Thyroid gland (tissue), 4 donors: Measurements from ENCODE around the gene PKHD1. TPM values are rescaled to one million over a fixed set of nuclear protein-coding genes. Genes with fewer than 3 reads are reported as not detected.
A peak's percentile ranks its signal among the peaks of the same experiment; 100 is the strongest.

ENCODE experiments used
- DNase-seq, 2 donors: peaks; one replicate each; pipeline ENCODE4 v3.0.0-alpha.2; 2019
- H3K27ac ChIP-seq, 3 donors: fragments of 200-600 bp; sonication (generic); 1 replicate in 2 of 3; 2 replicates in 1 of 3; pipeline ENCODE4 v1.5.1; 2016 to 2019; ENCODE audit warnings: mild to moderate bottlenecking in 1 of 3, moderate library complexity in 1 of 3
- H3K27me3 ChIP-seq: fragments of 200-600 bp; sonication (generic); one replicate; pipeline ENCODE4 v1.5.1; 2019
- H3K36me3 ChIP-seq, 2 donors: fragments of 200-600 bp; sonication (generic); one replicate each; pipeline ENCODE4 v1.5.1; 2016 to 2019
- H3K4me1 ChIP-seq, 2 donors: fragments of 200-600 bp; sonication (generic); one replicate each; pipeline ENCODE4 v1.5.1; 2017 to 2019
- H3K4me3 ChIP-seq, 3 donors: fragments of 200-600 bp; sonication (generic); replicated peaks in 1 of 3; 1 replicate in 2 of 3; 2 replicates in 1 of 3; pipeline ENCODE4 v1.5.1; 2016; ENCODE audit warnings: mild to moderate bottlenecking in 1 of 3
- H3K9me3 ChIP-seq: fragments of 200-600 bp; sonication (generic); one replicate; pipeline ENCODE4 v1.5.1; 2017
- POLR2A ChIP-seq, 2 donors: fragments of 450-650 bp; IDR thresholded peaks; one replicate each; pipeline ENCODE4 v1.6.1; 2017; ENCODE audit warnings: antibody characterized with exemption in 2 of 2, mild to moderate bottlenecking in 2 of 2, moderate library complexity in 1 of 2
- WGBS, 2 donors: methylation state at CpG; one replicate each; pipeline ENCODE4 v1.1.5; 2017; 5-methylcytosine and 5-hydroxymethylcytosine counted together
- intact Hi-C: fragments of 100-400 bp; cut with DNase I; formaldehyde crosslinking; loops from one replicate; pipeline ENCODE4 v1.15.1; 2023
- total RNA-seq, 4 donors: library from RNA; depleted of rRNA; stranded (reverse); fragments of >200 nt; gene quantifications; one replicate each; pipeline ENCODE4 v1.2.3, GENCODE V29; 2016
- TF ChIP-seq, protein P1 (sequence below), 6 experiments: fragments of 200-600 bp in 3 of 6; fragments of 450-650 bp in 3 of 6; sonication (generic) in 3 of 6; IDR thresholded peaks; one replicate each; pipeline ENCODE4 v1.5.1; 2016 to 2019; ENCODE audit warnings: antibody characterized with exemption in 6 of 6, mild to moderate bottlenecking in 2 of 6, inconsistent platforms in 1 of 6, moderate library complexity in 1 of 6

The PKHD1 gene, protein sequence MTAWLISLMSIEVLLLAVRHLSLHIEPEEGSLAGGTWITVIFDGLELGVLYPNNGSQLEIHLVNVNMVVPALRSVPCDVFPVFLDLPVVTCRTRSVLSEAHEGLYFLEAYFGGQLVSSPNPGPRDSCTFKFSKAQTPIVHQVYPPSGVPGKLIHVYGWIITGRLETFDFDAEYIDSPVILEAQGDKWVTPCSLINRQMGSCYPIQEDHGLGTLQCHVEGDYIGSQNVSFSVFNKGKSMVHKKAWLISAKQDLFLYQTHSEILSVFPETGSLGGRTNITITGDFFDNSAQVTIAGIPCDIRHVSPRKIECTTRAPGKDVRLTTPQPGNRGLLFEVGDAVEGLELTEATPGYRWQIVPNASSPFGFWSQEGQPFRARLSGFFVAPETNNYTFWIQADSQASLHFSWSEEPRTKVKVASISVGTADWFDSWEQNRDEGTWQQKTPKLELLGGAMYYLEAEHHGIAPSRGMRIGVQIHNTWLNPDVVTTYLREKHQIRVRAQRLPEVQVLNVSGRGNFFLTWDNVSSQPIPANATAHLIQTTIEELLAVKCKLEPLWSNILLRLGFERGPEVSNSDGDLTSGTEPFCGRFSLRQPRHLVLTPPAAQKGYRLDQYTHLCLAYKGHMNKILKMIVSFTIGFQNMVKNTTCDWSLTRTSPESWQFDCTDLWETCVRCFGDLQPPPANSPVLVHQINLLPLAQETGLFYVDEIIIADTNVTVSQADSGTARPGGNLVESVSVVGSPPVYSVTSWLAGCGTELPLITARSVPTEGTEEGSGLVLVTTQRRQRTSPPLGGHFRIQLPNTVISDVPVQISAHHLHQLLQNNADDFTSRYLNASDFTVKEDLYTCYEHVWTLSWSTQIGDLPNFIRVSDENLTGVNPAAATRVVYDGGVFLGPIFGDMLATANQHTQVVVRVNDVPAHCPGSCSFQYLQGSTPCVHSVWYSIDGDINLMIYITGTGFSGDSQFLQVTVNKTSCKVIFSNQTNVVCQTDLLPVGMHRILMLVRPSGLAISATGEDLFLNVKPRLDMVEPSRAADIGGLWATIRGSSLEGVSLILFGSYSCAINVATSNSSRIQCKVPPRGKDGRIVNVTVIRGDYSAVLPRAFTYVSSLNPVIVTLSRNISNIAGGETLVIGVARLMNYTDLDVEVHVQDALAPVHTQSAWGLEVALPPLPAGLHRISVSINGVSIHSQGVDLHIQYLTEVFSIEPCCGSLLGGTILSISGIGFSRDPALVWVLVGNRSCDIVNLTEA (N-terminal part only)
- total RNA-seq, result under 1 TPM; under 0.01 to 0.11 (median 0.07) TPM

DNA sequence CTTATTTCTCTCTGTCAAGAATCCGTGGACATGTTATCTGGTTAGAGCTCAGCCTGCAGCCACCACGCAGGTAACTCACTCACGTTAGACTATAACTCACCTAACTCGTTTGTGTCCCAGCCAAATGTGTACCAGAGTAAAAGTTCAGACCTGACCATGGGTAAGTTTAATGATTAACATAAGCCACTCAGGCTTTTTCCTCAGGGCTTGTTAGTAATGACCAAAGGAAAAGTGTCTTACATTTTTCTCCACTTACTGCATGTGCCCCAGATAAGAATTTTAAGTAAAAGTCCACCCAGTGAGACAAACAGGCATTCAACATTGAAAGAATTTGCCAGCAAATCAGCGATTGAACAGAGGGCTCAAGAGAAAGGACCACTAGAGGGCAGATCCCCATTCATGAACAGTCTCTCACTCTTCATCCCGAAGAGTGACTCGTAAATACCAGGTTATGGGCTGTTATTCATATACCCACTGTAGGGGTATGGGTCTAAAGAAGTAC lies at the start of gene PKHD1:
TSS of gene PKHD1 (minus strand) at position 116 of the 502 bp plus-strand sequence. CDS start 2,680 bp downstream, outside the sequence.
- 54 to 55% methylated on average over 7 of the region's 7 CpGs for whole genome bisulfite sequencing, 2 donors
- intact Hi-C loops, result no loop called here
- Histone ChIP-seq H3K4me3 (no peak within 1 kb of the TSS), H3K27me3 (no peaks in the 10 kb centered on the region), H3K9me3 (no peaks in the 10 kb centered on the region), H3K36me3 (no peaks in the 10 kb centered on the region), H3K27ac (no peak within 1 kb of the TSS), H3K4me1 (peaks cover 9 to 12% of the 10 kb centered on the region in 2 donors)
- no peak for TF ChIP-seq POLR2A (IDR thresholded peaks at IDR 0.05)
- TF ChIP-seq, protein P1, sequence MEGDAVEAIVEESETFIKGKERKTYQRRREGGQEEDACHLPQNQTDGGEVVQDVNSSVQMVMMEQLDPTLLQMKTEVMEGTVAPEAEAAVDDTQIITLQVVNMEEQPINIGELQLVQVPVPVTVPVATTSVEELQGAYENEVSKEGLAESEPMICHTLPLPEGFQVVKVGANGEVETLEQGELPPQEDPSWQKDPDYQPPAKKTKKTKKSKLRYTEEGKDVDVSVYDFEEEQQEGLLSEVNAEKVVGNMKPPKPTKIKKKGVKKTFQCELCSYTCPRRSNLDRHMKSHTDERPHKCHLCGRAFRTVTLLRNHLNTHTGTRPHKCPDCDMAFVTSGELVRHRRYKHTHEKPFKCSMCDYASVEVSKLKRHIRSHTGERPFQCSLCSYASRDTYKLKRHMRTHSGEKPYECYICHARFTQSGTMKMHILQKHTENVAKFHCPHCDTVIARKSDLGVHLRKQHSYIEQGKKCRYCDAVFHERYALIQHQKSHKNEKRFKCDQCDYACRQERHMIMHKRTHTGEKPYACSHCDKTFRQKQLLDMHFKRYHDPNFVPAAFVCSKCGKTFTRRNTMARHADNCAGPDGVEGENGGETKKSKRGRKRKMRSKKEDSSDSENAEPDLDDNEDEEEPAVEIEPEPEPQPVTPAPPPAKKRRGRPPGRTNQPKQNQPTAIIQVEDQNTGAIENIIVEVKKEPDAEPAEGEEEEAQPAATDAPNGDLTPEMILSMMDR (IDR thresholded peaks at IDR 0.05), result peak in 1 of 6 experiments; percentile 20
- DNase-seq, result no peak

DNA sequence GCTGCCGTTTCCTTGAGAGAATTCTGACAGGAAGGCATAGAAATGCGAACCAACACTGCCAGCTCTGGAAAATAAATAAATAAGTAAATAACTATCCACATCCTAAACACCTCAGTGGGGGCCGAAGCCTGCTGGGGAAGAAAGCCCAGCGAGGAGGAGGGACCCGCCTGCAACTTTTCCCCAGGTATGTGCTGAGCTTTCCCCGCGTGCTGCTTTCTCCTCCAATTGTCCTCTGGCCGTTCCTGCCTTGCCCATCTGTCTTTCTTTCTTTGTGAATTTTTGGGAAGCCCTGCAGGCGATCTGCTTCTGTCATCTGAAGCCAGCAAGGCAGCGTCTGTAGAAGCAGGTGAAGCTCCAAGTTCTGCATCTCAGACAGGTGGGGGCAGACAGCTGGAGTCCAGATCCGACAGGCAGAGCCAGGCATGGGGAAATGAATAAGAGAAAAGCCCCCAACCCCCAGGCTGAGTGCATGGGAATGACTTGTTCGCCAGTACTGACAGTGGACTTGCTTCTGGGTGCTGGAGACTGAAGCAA lies 49.6 kb upstream of the PKHD1 start:
- 75 to 79% methylated on average over 12 of the region's 12 CpGs for WGBS, 2 donors
- Histone ChIP-seq H3K36me3 (no peaks in the 10 kb centered on the region), H3K4me3 (no peak overlapping the region), H3K27me3 (no peaks in the 10 kb centered on the region), H3K27ac (no peak overlapping the region), H3K9me3 (no peaks in the 10 kb centered on the region), H3K4me1 (peaks cover 6 to 12% of the 10 kb centered on the region in 2 donors)
- no peak for TF ChIP-seq POLR2A (IDR thresholded peaks at IDR 0.05)
- TF ChIP-seq, protein P1 (IDR thresholded peaks at IDR 0.05), result no peak
- intact Hi-C loops, result no loop called here
- DNase-seq, result no peak

DNA sequence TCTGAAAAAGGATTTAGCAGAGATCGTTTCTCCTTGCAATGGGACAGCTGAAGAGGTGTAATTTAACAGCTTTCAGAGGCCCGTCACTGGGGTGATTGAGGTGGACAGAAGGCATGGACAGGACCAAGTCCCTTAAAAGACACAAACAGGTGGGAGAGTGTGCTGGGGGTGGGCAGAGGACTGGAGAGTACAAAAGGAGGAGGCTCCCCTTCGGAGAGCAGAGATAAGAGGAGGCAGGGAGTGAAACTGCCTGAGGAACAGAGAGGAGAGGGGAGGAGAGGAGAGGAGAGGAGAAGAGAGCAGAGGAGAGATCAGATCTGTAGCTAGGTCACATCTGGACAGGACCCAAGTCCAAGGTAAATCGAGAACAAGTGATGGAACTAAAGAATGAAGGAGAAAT lies 48.6 kb upstream of the PKHD1 start:
- Histone ChIP-seq H3K27me3 (no peaks in the 10 kb centered on the region), H3K4me1 (peaks cover 6 to 12% of the 10 kb centered on the region in 2 donors), H3K4me3 (no peak overlapping the region), H3K9me3 (no peaks in the 10 kb centered on the region), H3K36me3 (no peaks in the 10 kb centered on the region), H3K27ac (no peak overlapping the region)
- TF ChIP-seq, protein P1 (IDR thresholded peaks at IDR 0.05), result no peak
- TF ChIP-seq POLR2A (IDR thresholded peaks at IDR 0.05), result no peak
- intact Hi-C loops, result no loop called here
- DNase-seq, result no peak
- 78 to 81% methylated on average over 4 of the region's 4 CpGs for WGBS, 2 donors

DNA sequence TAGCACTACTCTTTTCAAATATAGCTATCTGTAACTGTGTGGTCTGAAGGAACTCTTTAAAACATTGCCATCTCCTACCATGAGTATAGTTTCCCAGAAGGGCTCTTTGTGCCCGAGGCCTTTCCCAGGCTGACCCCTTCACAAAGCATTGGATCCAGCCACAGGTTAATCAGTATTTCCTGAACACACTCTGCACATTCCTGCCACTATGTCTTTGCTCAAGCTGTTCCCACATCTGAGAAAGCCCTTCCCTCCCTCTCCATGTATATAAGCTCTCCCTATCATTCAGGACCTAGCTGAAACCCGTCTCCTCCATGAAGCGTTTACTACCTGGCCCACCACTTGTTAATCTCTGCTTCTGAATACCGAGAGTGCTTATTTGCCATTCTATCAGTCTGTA lies 47.8 kb upstream of the PKHD1 start:
- Histone ChIP-seq H3K36me3 (no peaks in the 10 kb centered on the region), H3K27ac (no peak overlapping the region), H3K4me3 (no peak overlapping the region), H3K9me3 (no peaks in the 10 kb centered on the region), H3K4me1 (peaks cover 6 to 11% of the 10 kb centered on the region in 2 donors), H3K27me3 (no peaks in the 10 kb centered on the region)
- 92 to 93% methylated on average over 4 of the region's 4 CpGs for WGBS, 2 donors
- TF ChIP-seq, protein P1 (IDR thresholded peaks at IDR 0.05), result no peak
- TF ChIP-seq POLR2A (IDR thresholded peaks at IDR 0.05), result no peak
- DNase-seq, result no peak
- intact Hi-C loops, result no loop called here
